GM18517 (cell line): ENCODE measurements around the gene ANGPTL4.
"Not testable (repeated sequence)": the region's sequence is repeated elsewhere in the genome, so short reads cannot be mapped to it uniquely, and the experiment has no call there.

Experiments used
- ATAC-seq: cut with Tn5 transposase; IDR thresholded peaks from one replicate; pipeline ENCODE4 v1.9.1; 2021; ENCODE audit warnings: mild to moderate bottlenecking, moderate library complexity; ENCODE audit not compliant: unreplicated experiment

Gene ANGPTL4

DNA sequence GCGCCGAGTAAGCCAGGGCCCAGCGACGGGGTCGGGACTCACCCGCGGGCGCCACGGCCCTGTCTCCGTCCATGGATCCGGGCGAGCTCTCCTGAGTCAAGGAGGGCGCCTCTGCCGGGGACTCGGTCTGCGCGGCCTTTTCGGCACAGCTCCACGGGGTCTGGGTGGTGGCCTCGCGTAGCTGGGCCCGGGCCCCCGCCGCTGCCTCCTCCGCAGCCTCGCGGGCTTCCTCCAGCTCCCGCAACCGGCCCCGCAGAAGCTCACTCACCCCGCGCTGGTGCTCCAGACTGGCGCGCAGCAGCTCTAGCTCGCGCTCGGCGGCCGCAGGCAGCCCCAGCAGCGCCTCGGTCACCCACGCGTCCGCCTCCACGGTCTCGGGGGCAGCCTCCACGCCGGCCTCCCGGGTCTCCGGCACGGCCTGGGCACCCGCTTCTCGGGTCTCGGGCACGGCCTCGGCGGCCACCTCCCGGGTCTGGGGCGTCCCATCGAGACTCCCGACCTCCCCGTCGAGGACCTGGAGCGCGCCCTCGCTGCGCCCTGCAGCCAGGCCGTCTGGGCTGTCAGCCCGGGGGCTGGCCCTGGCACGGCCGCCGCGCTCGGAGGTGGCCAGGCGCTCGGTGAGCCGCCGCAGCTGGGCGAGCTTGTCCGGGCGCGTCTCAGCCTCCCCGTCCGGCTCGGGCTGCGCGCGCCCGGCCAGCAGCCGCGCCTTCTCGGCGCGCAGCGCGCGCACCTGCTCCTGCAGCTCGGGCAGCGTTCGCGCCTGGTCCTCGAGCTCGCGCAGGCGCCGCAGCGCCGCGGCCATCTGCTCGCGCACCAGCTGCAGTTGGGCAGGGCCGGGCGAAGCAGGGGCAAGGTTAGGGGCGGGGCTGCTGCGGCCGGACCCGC, 29.3 kb upstream of the ANGPTL4 start:
- ATAC-seq, result no peak

DNA sequence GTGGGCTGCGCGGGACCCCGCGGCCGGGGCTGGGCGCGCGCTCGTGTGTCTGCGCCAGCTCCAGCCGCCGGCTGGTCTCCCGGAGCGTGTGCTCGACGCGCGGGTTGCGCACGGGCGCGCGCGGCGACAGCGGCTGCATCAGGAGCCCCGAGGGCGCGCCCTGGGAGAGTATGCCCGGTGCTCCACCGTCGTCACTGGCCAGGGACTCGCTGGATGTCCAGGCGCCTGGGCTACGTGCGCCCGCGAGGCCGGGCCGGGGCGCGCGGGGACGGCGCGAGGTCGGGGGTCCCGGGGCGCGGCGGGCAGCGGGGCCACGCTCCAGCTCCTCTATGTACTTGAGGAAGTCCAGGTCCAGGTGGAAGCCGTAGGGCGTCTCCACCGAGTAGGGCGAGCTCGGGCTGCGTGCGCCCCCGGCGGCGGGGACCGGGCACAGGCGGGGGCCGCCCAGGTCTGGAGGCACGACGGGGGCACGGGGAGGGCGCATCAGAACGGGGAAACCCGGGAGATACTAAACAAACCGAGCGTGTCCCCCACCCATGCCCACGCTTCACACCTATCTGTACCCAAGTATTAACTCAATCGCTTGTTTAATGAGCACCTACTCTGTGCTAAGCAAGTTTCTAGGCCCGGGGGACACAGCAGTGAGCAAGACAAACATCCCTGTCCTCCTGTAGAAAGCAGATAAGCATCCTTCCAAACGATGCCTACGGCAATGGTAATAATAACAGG, 28.4 kb upstream of the ANGPTL4 start:
- peak; percentile 48 for ATAC-seq

DNA sequence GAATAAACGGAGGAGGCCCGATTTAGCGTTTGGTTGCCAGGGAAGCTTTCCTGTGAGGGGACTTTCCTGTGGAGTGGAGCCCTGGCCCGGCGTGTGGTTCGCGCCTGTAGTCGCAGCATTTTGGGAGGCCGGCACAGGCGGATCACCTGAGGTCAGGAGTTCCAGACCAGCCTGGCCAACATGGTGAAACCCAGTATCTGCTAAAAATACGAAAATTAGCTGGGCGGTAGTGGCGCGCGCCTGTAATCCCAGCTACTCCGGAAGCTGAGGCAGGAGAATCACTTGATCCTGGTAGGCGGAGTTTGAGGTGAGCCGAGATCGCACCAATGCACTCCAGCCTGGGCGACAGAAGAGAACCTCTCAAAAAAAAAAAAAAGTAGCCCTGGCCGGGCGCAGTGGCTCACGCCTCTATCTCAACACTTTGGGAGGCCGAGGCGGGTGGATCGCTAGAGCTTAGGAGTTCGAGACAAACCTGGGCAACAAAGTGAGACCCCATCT, 27.8 kb upstream of the ANGPTL4 start:
- ATAC-seq, result no peak

DNA sequence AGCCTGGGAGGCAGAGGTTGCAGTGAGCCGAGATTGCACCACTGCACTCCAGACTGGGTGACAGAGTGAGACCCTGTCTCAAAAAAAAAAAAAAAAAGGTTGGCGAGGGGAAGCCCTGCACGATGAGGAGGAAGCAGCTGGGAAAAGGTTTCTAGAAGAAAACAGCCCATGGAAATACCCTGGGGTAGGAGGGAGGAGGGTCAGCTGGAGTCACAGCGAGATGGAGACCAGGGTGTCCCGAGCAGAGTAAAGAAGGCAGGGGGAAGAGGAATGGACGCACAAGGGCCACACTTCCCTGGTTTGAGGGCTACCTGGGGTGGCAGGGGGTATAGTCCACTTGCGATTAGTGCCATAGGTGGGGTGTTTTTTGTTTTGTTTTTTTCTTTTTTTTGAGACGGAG, 27.3 kb upstream of the ANGPTL4 start:
- no peak for ATAC-seq

DNA sequence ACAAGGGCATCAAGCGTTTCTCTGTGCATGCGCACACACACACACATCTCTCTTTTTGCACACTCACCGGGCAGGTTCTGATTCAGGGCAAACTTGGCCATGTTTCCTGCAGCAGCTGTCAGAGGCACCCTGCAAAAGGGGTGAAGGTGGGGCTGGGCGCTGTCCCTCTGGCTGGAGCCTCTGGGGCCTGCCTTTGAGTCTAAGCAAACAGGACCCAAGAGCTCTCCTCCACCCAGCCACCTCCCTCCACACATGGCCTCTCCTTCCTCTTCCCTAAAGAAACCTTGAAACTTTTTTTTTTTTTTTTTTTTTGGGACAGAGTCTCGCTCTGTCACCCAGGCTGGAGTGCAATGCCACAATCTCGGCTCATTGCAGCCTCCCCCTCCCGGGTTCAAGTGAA, 26.2 kb upstream of the ANGPTL4 start:
- no peak for ATAC-seq

DNA sequence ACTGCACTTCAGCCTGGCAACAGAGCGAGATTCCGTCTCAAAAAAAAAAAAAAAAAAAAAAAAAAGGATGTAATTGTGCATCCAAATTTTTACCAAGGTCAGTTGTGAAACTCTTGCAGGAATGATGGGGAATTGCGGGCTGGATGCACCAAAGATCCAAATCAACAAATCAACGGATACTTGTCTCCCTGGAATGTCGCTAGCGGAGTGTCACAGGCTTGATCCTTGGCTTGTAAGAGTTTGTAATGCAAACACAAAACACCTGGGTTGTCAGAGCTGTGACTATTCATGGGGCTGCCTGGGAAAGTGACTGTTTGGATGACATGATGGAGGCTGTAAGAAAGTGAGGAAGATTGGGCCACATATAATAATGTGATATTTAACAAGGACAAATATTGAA, 25.1 kb upstream of the ANGPTL4 start:
- ATAC-seq, result no peak

DNA sequence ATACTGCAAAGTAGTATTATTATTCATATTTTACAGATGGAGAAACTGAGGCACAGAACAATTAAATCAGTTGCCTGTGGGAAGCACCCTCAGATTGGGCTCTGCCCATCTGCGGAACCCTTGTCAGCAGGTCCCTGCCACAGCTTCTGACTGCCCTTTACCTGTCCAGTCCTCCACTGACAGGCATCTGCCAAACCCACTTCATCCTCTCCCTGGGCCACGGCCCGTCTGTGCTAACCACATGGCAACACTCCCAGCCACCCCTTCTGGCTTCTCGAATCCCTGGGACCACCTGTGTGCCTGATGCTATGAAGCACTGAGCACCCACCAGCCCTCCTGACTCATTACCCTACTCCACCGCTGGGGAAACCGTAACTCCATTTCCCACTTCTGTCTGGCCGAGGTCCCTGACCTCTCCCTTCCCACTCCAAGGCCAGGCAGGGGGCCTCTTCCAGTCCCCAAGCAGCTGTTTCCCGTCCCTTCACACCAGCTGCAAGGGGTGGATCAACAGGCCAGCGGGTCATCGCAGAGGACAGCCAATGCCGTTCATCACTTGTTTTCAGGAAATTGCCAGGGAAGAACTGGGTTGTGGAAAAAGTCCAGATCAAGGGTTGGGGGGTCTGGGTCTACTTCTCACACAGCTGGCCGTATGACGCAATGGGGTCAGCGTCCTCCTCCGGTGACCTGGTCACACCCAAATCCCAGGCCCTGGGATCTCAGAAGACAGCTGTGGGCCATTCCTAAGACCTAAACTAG, 23.4 kb upstream of the ANGPTL4 start:
- ATAC-seq, result no peak

DNA sequence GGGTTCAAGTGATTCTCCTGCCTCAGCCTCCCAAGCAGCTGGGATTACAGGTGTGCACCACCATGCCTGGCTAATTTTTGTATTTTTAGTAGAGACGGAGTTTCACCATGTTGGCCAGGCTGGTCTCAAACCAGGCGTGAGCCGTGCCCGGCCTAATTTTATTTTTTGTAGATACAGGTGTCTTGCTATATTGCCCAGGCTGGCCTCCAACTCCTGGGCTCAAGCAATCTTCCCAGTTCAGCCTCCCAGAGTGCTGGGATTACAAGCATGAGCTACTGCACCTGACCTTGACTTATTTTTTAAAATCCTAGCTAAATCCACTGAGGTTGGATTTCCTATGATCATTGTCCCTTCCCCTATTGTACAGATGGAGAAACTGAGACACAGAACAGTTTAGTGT, 22.5 kb upstream of the ANGPTL4 start:
- not testable (repeated sequence) for ATAC-seq

DNA sequence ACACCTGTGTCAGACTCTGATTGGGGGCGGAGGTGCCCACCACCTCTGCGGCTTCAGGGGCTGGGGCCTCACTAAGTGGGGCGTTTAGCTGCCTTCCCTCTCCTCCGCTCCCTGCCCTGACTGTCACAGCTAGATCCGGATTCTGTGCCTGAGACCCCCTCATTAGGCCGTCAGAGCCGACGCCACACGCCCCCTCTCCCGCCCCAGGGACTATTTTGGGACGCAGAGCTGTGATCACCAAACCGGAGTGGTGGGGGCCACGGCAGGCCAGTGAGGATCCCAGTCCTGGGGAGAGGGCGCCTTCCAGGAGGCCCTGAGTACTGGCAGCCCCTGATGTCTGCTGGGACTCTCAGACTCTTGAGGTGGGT, 21.7 kb upstream of the ANGPTL4 start:
- no peak for ATAC-seq

DNA sequence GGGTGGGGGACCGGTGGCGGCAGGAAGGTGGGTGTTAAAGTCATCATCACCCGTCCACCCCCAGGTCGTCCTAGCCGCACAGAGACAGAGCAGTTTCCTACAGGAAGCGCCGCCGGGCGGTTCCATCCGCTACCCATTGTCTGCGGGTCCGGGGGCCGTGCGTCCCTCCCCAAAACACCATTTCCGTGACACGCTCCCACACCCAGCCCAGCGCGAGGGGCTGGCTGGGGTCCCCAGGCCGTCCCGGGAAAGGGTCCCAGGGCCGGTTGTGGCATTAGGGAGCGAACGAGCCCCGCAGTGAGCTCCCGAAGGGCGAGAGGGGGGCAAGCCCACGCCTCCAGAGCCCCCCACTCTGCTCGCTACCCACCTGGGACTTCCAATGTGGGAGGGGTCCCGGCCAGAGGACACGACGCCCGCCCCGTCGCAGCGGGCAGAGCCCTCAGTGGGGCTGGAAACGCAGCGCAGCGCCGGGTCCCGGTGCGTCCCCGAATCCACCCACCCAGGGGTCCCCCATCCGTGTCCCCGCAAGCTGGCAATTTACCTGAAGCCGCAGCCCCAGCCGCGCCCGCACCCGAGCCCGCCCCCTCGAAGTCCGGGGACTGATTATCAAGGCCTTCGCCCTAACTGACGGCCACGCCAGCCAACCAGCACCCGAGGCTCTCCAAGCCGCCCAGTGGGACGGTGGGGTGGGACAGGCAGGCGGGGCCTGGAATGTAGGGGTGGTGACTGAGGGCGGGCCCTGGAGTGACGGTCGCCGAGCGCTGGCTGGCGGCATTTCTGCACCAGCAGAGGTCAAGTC, 21.1 kb upstream of the ANGPTL4 start, which contains the start of gene KANK3:
KANK3 (minus strand) TSS at position 579 of the 799 bp plus-strand sequence. CDS start 5,434 bp downstream, outside the sequence.
- peak; percentile 78 for ATAC-seq

DNA sequence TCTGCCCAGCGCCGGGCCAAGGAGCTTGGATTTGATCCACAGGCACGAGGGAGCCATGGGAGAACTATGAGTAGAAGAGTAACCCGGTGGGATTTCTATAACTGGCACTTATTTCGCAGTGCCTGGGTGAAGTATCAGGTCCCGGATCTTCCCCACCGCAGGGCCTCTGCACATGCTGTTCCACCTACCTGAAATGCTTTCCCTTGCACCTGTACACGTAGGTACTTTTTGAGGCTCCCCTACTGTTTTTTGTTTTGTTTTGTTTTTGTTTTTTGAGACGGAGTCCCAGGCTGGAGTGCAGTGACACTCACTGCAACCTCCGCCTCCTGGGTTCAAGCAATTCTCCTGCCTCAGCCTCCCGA, 20.5 kb upstream of the ANGPTL4 start:
- no peak for ATAC-seq

DNA sequence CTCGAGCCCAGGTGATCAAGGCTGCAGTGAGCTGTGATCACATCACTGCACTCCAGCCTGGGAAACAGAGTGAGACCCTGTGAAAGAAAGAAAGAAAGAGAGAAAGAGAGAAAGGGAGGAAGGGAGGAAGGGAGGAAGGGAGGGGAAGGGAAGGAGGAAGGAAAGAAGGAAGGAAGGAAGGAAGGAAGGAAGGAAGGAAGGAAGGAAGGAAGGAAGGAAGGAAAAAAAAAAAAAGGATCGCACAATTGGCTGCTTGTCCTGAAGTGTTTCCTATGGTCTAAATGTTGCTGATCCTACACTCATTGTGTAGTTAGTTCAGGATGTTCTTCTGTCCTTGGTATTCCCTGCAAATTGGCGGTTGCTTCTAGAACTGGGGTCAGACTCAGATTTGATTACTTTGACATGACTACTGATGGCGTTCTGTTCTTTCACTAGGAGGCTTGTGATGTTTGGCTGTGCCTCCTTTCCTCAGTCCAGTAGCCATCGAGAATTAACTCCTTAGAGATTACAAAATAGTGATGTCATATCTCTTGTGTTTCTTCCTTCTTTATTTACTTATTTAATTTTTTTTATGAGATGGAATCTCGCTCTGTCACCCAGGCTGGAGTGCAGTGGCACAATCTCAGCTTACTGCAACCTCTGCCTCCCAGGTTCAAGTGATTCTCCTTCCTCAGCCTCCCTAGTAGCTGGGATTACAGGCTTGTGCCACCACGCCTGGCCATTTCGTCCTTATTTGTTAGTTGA, 14.2 kb upstream of the ANGPTL4 start:
- not testable (repeated sequence) for ATAC-seq

DNA sequence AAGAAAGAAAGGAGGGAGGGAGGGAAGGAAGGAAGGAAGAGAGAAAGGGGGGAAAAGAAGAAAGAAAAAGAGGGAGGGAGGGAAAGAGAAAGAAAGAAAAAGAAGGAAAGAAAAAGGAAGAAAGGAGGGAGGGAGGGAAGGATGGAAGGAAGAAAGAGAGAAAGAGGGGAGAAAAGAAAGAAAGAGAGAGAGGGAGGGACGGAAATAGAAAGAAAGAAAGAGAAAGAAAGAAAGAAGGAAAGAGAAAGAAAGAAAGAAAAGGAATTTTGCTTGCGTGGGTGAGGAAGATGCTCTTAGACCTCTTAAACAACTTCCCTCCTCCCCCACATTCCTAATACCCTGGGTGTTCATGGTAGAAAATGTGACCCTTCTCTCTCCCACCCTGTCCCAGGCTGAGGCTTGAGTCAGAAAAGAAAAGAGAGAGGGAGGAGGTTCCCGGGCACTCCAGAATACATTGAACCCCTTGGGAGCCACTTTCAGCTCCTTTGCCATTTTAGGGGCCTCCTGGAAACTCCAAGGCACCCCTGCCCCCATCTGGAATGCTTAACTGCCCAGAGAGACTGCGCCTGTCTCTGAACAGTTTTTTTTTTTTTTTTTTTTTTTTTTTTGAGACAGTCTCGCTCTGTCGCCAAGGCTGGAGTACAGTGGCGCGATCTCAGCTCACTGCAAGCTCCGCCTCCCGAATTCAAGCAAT, 11.7 kb upstream of the ANGPTL4 start:
- ATAC-seq, result no peak

DNA sequence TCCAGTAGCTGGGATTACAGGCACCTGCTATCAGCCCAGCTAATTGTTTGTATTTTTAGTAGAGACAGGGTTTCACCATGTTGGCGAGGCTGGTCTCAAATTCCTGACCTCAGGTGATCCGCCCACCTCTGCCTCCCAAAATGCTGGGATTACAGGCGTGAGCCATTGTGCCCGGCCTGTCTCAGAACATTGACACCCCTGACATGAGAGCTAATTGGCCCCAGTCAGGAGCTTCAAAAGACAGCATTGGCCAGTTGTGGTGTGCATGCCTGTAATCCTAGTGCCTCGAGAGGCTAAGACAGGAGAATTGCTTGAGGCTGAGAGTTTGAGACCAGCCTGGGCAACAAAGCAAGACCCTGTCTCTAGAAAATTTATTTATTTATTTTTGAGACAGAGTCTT, 11.1 kb upstream of the ANGPTL4 start:
- ATAC-seq, result not testable (repeated sequence)

DNA sequence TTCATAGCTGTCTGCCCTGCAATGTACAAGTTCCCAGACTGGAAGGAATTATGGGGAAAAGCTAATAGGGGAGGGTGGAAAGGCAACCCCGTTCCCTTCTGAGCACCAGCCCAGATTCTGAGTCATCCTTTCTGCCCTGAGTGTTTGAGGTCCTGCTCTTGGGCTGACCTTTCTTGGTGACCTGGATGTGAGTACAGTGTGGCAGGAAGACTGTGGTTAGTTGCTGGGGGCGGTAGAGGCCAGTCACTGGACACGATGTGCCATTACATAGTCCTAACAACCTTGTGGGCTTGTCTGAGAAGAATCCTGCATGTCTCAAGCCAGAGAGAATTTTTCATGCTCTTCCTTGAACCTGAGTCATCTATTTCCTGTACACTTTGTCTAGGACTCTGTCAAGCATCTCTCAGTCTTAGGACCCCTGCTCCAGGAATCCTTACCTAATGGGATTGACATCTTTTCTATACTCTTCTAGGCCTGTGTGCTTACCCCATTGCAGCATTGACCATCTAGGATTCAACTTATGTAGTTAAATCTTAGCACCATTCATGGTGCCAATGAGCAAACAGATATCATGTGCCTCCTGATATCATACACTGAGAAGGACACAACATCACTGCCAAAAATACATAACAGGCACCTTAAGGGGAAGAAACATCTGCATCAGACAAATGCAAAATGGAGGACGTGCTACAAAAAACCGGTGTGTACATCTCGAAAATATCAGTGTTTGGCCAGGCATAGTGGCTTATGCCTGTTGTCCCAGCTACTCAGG, 8.1 kb upstream of the ANGPTL4 start:
- ATAC-seq, result no peak

DNA sequence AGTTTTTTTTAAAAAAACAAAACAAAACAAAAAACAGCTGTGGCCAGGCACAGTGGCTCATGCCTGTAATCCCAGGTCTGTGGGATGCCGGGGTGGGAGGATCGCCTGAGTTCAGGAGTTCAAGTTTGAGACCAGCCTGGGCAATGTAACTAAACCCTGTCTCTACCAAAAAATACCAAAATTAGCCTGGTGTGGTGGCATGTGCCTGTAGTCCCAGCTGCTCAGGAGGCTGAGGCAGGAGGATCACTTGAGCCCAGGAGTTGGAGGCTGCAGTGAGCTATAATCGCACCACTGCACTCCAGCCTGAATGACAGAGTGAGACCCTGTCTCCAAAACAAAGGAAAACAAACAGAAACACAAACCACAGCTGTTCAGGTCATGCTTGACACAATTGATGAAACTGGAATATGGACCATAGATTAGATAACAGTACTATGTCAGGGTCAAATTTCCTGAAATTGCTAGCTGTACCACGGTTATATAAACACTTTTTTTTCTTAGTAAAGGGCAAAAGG, 6.9 kb upstream of the ANGPTL4 start:
- no peak for ATAC-seq

DNA sequence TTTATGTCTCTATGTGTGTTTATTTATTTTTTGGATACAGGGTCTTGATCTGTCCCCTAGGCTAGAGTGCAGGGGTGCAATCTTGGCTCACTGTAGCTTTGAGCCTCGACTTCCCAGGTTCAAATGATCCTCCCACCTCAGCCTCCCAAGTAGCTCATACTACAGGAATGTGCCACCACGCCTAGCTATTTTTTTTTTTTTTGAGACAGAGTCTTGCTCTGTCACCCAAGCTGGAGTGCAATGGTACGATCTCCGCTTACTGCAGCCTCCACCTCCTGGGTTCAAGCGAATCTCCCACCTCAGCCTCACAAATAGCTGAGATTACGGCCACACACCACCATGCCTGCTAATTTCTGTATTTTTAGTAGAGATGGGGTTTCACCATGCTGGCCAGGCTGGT, 5.0 kb upstream of the ANGPTL4 start:
- no peak for ATAC-seq

DNA sequence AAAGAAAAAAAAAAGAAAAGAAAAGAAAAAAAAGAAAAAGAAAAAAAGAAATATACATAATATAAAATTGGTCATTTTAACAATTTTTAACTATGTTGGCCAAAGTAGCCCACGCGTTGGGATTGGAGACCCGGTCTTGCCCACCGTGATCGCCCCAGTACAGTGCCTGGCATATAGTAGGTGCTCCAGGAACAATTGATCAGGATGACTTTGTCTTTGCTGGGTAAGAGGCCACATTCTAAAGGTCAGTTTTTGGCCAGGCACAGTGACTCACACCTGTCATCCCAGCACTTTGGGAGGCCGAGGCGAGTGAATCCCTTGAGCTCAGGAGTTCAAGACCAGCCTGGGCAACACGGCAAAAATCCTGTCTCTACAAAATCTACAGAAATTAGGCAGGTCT, 3.8 kb upstream of the ANGPTL4 start:
- ATAC-seq, result no peak
